SIG-M5 (cell line): ENCODE results near the gene ATP2B3.

Experiments
- DNase-seq: peaks from one replicate; lab custom pipeline; 2025; lab: John Stamatoyannopoulos, UW

Gene ATP2B3

DNA sequence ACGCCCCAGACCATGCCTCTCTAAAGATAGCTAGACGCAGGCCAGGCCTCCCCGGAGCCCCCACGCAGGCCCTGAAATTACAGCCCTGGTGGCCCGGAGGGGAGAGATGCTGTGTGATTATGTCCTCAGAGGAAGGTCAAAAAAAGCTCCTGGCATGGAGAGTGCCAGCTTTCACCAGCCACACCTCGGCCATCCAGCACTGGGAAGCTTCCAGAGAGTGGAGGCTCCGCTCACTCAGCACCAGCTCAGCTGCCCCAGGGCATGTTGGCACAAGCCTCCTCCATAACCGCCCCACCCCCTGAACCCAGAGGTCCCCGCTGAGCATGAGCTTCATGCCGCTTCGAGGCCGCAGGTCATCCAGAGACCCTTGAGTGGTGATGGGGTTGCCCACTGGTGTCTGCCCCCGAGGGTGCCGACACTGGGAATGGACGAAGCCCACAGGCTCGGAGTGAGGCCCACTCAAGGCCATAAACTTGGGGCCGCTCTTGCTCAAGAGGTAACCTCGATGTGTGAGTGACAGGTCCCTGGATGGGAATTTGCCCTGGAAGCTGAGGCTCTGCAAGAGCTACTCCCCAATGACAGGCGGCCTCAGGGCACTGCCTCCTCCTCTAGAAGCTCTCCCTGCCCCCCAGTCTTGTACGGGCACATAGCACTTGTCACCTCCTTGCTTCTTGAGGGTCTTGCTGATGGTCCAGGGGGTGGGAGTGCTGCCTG, 27.1 kb upstream of the ATP2B3 start:
- DNase-seq, result no peak

DNA sequence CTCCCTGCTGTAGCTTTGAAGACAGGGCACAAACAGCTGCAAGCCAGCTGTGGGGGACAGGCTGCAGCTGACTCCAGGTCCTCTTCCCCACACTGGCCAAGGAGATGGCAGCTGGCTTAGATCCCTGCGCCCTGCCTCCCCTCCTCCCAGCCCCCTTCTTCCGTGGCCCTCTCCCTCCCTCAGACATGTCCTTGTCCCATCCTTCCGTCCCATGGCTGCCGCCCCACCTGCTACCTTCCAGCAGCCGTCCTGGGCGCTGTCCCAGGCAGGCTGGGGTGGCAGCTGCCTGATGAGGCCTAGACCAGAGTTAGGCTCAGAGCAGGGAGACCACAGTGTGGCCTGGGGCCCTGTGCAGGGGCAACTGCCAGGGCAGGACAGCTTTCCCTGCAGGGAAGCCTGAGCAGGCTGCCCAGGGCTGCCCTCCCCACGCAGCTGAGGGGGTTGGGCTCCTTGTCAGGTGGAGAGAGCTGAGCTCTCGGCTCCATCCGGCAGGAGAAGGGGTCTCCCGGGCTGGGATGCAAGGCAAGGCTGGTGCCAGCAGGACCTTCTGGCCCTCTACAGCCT, 26.0 kb upstream of the ATP2B3 start:
- DNase-seq, result no peak

DNA sequence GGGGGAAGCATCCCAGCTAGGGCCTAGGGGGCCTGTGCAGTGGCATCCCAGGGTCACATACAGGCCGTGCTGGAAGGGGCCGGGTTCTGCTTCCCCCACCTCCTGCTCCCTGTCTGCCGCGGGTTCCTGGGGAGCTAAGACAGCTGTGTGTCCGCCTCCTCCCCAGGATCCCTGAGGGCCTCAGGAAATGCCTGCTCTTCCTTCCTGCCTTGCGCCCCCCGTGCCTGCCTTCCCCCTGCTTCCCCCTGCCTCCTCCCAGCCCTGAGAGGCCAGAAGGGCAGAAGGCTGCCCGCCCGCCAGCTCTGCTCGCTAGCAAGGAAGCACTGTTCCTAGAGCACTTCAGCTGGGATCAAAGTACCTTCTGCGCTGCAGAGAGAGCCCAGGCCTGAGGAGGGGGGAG, 25.5 kb upstream of the ATP2B3 start:
- no peak for DNase-seq

DNA sequence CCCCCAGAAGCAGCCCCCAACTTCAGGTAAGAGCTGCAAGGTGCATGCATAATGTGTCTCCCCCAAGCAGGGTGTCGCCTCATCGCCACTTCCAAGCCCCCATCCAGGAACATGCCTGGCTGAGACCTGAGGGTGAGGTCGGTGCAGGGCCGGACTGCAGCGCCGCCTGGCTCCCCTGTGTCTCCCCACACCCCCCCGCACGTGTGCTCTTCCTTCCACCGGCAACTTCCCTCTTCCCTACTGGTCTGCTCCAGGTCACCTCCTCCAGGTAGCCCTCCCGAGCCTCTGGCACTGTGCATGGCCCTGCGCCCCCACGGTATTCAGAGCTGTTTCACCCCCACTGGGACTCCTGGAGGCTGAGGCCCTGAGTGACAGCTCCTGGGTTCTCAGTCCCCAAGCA, 24.9 kb upstream of the ATP2B3 start:
- DNase-seq, result no peak

DNA sequence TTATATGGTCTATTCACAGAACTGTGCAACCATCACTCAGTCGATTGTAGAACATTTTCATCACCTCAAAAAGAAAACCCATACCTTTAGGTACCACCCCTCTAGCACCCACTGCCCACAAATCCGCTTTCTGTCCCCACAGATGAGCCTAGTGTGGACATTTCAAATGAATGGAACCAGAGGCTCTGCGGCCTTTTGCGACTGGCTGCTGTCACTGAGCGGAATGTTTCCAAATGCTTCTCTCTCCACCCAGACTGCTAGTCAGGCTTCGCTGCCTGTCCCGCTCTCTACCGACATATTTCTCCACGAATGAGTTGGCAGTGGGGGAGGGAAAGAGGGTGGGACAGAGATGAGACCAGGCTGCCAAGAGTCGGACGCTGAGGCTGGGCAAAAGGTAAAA, 24.4 kb upstream of the ATP2B3 start:
- DNase-seq, result no peak

DNA sequence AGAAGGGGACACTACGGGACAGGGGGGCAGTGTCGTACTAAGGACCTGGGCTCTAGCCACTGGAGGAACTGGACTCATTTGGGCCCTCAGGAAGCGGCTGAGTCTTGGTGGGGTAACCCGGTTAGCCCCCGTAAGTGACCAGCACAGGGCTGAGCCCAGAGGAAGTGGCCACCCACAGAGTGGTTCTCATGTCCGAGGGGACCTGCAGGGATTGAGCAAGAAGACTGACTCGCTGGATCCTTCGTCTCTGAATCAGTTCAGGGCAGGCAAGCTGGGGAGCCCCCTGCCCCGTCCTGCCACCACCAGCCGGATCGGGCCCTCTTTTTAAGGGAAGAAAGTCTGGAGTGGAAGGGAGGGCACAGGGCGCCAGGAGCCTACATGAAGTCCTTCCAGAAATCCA, 23.4 kb upstream of the ATP2B3 start:
- DNase-seq, result no peak

DNA sequence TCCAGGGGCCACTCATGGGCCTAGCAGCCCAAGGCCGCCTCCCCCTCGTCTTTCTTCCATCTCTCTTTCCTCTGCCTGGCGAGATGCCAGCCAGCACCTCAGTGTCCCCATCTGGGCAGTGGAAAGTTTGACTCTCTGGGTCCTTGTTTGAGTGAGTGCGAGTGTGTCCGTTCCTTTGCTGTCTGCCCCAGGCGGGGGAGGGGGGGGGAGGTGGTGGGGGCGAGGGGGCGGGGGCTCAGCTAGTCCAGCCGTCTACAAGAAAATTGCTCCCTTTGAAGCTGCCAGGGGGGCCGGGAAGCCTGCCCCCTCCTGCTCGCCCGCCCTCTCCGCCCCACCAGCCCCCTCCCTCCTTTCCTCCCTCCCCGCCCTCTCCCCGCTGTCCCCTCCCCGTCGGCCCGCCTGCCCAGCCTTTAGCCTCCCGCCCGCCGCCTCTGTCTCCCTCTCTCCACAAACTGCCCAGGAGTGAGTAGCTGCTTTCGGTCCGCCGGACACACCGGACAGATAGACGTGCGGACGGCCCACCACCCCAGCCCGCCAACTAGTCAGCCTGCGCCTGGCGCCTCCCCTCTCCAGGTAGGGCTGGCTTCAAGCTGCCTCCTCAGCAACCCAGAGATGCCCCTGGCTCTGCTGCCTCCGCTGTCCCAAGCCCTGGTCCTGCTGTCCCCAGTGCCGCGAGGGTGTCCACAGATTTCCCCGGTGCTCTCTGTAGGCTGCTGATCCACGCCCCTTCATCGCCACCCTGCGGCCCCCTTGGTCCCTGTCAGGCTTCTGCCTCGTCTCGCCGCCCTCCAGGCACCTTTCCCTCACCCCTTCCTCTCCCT, 22.7 kb upstream of the ATP2B3 start, which contains the start of gene BGN:
TSS of gene BGN (plus strand) at position 440 of the 821 bp plus-strand sequence. CDS start 9,652 bp downstream, outside the sequence.
- no peak for DNase-seq

DNA sequence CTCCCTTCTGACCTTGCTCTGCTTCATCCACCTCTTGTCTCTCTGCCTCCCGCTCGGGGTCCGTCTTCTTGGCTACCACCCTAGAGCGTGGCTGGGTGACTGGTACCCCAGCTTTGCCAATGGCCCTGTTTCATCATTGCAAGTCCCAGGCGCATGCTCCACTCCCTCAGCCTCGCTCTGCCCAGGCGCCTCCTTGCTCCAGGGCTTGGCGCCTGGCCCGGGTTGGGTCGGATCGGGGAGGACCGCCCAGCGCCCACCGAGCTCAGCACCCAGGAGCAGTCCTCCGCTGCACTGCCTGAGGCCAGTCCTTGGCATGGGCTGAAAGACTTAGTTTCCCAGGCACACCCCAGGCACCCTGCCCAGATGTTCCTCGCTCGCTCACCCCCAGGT, 22.1 kb upstream of the ATP2B3 start:
- no peak for DNase-seq

DNA sequence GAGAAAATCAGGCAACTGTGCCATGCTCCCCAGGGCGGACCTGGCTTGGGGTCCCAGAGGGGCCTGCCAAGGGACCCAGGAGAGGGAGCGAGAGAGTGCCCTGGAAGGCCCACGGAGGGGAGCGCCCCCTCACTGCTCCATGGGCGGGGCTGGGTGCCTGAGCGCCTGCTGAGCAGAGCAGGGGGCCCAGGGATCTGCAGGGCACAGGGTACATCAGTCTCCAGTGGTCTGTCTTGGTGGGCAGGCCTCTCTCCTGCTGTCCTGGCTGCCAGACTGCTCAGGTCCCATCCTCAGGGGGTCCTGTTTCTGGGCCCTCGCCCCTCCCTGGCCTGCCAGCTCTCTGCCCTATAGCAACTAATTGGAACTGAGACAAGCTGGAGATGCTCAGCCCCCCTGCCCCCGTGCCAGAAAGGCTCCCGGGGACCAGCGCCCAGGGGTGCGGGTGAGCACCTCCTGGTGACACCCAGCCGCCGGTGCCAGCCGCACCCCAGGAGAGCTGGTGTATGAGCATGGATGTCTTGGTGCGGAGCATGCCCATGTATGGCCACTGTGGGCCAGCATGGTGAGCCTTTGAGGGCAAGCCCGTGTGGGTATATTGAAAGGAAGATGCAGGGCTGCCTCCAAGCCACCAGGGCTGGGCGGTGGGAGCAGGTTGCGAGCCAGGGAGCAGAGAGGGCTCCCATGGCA, 21.4 kb upstream of the ATP2B3 start:
- no peak for DNase-seq

DNA sequence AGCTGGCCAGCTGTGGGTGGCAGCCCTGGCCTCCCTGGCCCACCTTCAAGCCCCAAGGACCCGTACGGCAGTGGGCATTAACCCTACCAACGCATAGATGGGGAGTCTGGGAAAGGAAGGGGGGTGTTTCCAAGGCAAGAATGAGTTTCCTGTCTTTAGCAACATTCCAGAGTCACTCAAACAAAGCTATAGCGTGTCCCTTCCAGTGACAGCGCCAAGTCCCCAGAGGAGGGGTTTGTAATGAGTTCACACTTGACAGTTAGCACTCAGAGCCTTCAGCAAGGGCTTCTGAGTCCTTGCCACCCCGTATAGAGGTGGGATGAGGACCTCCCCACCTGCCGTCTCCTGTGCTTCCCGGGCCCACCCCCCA, 20.9 kb upstream of the ATP2B3 start:
- no peak for DNase-seq

DNA sequence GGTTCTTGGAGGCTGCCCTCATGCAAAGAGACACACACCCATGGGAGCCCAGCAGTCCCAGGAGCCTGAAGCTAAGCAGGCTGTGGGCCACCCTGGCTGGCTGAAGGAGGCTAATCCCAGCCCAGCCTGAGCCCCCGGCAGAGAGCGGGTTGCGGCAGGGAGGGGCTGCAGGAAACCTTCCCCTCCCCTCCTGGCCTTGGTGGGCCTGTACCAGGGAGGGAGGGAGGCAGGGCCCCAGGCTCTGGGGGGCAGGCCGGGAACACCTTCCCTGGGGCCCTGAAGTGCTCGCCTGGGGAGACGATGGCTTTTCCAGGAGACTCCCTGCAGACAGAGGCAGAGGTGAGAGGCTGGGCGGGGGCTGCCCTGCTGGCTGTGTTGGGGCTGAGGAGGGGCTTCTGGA, 19.0 kb upstream of the ATP2B3 start:
- DNase-seq, result no peak

DNA sequence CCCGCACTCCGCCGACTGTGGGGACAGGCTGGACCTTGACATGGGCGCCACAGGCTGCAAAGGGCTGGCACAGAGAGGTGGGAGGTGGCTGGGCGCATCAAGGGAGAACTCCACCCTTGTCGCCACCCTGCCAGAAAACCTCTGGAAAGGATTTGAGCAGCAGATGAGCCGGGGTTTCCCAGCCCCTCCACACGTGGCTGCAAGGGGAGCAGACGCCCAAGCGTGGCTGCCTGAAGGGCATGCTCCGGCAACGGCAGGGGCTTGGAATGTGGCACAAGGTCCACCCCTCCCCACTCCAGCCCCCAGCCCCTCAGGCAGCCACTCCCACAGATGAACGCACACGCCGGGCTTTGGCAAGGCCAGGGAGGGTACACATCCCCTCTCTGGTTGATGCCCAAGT, 18.1 kb upstream of the ATP2B3 start:
- no peak for DNase-seq

DNA sequence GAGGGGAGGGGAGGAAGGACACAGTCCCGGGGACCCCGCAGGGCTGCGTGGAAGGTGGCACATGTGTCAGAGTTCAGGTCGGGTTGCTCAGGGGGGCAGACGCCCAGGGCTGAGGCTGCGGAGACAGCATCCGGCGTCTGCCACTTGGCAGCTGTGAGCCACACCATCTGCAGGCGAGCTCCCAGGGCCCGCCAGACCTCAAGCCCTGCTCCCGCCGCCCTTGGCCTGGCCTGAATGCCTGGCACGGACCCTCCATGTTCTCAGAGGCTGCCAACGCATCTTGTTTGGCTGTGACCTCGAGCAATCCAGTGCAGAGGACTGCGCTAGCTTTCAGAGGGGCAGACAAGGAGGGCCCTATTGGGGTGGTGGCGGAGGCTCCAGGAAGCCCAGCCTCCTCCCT, 17.6 kb upstream of the ATP2B3 start:
- DNase-seq, result no peak

DNA sequence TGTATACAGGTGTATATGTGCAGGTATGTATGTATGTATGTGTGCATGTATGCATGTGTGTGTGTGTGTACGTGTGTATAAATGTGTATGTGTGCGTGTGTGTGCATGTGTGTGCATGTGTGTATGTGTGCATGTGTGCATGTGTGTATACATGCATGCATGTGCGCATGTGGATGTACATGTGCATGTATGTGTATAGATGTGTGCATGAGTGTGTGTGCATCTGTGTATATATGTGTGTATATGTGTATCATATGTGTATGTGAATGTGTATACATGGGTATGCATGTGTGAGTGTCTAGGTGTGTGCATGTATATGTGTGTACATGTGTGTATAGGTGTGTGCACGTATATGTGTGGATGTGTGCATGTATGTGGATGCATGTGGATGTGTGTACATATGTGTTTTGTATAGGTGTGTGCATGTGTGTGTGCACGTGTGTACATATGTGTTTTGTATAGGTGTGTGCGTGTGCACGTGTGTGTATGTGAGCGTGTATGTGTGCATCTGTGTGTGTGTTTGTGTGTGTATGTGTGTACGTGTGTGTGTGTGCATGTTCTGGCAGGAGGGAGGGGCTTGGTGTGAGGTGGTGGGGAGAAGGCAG, 16.7 kb upstream of the ATP2B3 start:
- DNase-seq, result no peak

DNA sequence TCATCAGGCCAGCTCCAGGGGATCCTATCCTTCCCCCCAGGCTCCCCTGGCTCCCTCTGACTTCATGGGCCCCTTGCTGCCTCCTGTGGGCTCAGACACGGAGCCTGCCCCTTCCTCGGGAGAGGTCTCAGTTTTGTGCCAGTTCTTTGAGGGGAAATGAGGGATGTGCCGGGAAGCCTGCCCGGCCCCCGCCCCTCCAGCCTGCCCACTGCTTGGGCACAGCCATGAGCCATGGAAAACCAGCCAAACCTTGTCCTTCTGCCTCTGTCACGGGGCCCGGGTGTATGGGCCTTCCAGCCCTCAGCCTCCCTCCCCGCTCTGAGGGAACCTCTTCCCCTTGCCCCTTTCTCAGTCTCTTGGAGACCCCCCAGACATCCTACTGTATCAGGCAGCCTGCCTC, 15.9 kb upstream of the ATP2B3 start:
- no peak for DNase-seq

DNA sequence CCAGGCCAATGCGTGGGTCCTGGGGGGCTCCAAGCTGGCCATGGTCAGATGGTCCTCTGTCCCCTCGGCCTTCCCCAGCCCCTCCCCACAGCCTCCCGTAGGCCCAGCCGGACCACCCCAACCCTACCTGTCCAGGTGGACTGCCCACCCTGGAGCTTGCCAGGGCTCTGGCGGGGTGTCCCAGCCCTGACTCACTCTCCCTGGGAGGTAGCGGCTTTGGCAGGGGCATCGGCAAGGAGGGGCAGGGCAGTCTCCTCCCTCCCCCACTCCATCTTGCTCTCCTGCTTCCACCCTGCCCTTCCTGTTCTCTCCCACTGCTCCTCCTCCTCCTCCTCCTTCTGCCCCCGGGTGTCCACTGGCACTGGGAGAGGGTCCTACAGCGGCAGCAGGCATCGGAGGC, 15.3 kb upstream of the ATP2B3 start:
- DNase-seq, result no peak

DNA sequence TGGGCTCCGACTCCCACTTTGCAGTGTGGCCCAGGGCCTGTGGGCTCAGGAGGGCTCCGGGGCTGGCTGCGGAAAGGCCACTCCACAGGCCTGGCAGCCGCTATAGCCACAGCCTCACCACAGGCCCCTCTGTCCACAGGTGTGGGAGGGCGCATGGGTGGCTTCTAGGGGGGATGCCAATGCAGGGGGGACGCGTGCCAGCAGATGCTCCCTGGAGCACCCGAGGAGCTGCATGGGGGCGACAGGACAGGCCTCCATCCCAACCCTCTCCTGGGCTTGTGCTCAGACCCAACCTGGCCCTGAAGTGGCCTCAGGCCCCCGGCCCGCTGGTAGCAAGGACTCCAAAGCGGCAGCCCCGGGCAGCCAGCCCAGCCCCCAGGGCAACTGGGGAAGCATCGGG, 14.6 kb upstream of the ATP2B3 start:
- no peak for DNase-seq

DNA sequence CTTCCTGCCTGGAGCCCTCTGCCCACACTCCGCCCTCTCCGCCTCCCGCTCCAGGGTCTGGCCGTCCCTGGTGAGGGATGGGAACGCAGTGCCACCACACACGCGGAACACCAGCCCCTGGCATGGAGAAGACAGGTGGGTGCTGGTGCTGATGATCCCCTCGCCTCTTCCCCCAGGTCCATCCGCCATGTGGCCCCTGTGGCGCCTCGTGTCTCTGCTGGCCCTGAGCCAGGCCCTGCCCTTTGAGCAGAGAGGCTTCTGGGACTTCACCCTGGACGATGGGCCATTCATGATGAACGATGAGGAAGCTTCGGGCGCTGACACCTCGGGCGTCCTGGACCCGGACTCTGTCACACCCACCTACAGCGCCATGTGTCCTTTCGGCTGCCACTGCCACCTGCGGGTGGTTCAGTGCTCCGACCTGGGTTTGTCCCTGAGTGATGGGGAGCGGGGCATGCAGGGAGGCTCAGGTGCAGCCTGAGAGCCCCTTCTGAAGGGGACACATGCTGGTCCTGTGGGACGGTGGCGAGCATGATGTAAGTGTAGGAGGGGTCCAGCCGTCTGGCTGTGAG, 12.9 kb upstream of the ATP2B3 start:
- no peak for DNase-seq

DNA sequence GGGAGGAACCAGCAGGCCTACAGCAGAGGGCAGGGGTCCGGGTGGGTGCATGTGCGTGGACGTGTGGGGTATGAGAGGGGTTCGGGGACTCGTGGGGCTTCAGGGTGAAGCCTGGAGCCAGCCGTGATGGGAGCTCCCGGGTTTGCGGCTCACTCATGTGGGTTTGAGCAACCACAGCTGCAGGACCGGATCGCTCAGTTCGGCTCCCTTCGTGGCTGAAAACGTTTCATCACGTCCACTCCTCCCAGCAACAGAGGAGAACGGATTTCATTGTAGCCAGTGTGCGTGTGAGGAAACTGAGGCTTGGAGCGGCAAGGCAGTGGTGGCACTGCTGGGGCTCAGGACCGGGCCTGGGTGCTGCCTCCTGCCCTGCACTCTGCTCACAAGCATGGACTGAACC, 12.1 kb upstream of the ATP2B3 start:
- no peak for DNase-seq

DNA sequence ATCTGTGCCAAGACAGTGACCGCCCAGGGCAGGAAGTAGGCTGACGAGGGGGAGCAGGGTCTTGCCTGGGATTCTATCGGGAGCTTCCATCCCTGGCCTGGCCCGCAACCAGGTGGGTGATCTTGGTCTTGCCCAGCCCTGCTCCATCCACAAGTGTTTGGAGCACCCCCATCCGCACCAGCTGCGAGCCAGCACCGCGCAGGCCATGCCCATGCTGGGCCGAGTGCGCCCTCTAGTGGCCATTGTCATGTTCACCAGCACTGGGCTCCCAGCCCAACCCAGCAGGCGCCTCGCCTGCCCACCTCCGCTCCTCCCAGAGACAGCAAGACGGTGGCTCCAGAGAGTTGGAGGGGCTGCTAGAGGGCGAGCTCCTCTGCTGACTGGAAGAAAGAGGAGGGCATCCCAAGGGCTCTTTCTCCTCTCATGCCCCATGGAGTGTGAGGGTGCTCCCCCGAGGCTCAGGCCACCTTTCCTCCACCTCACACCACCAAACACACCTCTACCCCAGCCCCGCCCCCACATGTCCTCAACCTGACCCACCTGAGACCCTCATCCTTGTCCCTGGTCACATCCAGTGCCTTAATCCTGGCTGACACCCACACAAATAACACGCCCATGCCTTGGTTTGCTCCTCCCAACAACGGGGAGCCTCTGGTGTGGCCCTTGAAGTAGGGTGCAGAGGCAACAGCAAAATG, 9.8 kb upstream of the ATP2B3 start:
- DNase-seq, result no peak

DNA sequence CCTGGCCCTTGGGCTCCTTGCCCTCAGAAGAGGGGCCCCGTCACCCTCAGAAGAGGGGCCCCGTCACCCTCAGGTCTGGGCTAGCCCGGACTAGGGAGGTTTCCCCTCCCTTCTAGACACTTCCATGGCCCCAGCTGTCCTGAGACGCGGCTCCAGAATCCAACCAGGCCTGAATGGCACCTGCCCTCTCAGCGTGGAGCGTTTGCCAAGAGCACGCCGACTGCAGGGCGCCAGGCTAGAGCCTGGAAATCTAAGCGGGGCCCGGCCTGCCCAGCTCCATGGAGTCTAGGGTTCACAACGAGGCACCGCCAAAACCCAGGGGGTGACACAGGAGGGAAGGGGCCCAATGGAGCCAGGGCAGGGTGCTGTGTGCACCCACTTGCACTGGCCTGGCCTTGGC, 7.8 kb upstream of the ATP2B3 start:
- DNase-seq, result no peak
